Astrocyte of the cerebellum (primary cell): Measurements from ENCODE around the gene KLHL36.
A peak's percentile ranks its signal among the peaks of the same experiment; 100 is the strongest.

Experiments used
- DNase-seq: peaks from one replicate; pipeline ENCODE4 v3.0.0-alpha.2; 2011; ENCODE audit warnings: low read depth
- H3K4me3 ChIP-seq: 2 replicates; pipeline ENCODE4 v1.5.1; 2011; ENCODE audit warnings: mild to moderate bottlenecking, low read depth, low read length, moderate library complexity
- CTCF ChIP-seq: IDR thresholded peaks from 2 replicates; pipeline ENCODE4 v1.5.1; 2012; ENCODE audit warnings: low read length, low read depth, moderate library complexity, mild to moderate bottlenecking; ENCODE audit errors: missing control alignments
- in situ Hi-C: cut with HindIII; loops from 2 replicates; pipeline ENCODE4 v1.10.0; 2017; ENCODE audit warnings: low sequenced_read_pairs

KLHL36 gene

GRCh38 chr16:84641643-84642358 lies 6.5 kb upstream of the KLHL36 start:
- DNase-seq: no peak
- H3K4me3 ChIP-seq: no peak overlapping the region
- in situ Hi-C loops: no loop called here
- TF ChIP-seq CTCF: no peak

GRCh38 chr16:84643180-84643583 lies 5.1 kb upstream of the KLHL36 start:
- TF ChIP-seq CTCF: no peak
- peak; percentile 80 for DNase-seq
- in situ Hi-C loops: no loop called here
- no peak overlapping the region for H3K4me3 ChIP-seq

- in situ Hi-C loops: no loop called here
- TF ChIP-seq CTCF: no peak
- no peak overlapping the region for H3K4me3 ChIP-seq
- DNase-seq: no peak
These were observed 4.6 kb upstream of the KLHL36 start for GRCh38 chr16:84643674-84644073.

GRCh38 chr16:84648595-84649510 lies 542 bp downstream of the KLHL36 start:
- no peak for TF ChIP-seq CTCF
- in situ Hi-C loops: no loop called here
- peak overlapping the region; percentile 50 for H3K4me3 ChIP-seq
- DNase-seq: no peak

- no peak for TF ChIP-seq CTCF
- DNase-seq: no peak
- H3K4me3 ChIP-seq: peak overlapping the region; percentile 50
- in situ Hi-C loops: no loop called here
These were observed 1.2 kb downstream of the KLHL36 start for GRCh38 chr16:84649511-84649861.

- DNase-seq: no peak
- no peak overlapping the region for H3K4me3 ChIP-seq
- in situ Hi-C loops: no loop called here
- no peak for TF ChIP-seq CTCF
These were observed 2.0 kb downstream of the KLHL36 start for GRCh38 chr16:84650062-84650991.
